ENCODE measurements around the gene NAT9.

- TF ChIP-seq CTCF (IDR thresholded peaks at IDR 0.05) = no peak
- TF ChIP-seq EZH2 (IDR thresholded peaks at IDR 0.05; ENCODE audit: borderline replicate concordance, insufficient read depth, low read depth, low read length, poor library complexity, severe bottlenecking) = no peak
Observed at GRCh38 chr17:74740173-74740572, 36.0 kb downstream of the NAT9 start.

Data from B cell (primary cell).